H1 (cell line): ENCODE measurements around the gene GPR65. TPM values are rescaled to one million over a fixed set of nuclear protein-coding genes. Genes with fewer than 3 reads are reported as not detected.

Source experiments
- CTCF ChIA-PET: fragments of 300-600 bp; sonication (Branson Sonifier 250); formaldehyde crosslinking; loops from one replicate; lab custom pipeline; 2021; ENCODE audit not compliant: partially characterized antibody; lab: Charles Lee
- POLR2A ChIA-PET: fragments of 300-600 bp; sonication (Branson Sonifier 250); formaldehyde crosslinking; loops from one replicate; lab custom pipeline; 2021; ENCODE audit warnings: inconsistent platforms; ENCODE audit not compliant: partially characterized antibody; lab: Charles Lee
- DNase-seq, 2 experiments: peaks; one replicate each; pipeline versions ENCODE4 v3.0.0 to v3.0.0-alpha.2; 2010 to 2022; ENCODE audit warnings: low spot score in 2 of 2, low read depth in 1 of 2, mixed read lengths in 1 of 2
- FAIRE-seq: peaks from 2 replicates; lab custom pipeline; 2011; peaks lifted over from hg19 to GRCh38; lab: Jason Lieb, UNC
- H2AFZ ChIP-seq: 2 replicates; pipeline ENCODE4 v1.8.1; 2012; ENCODE audit warnings: low read length, inconsistent platforms
- H2AK5ac ChIP-seq: 2 replicates; pipeline ENCODE4 v1.6.1; 2013; ENCODE audit warnings: low read depth, low read length
- H2BK120ac ChIP-seq: replicated peaks from 2 replicates; pipeline ENCODE3; 2013; ENCODE audit warnings: low read depth, low read length, inconsistent platforms
- H2BK12ac ChIP-seq: 2 replicates; pipeline ENCODE4 v1.6.1; 2013; ENCODE audit warnings: low read depth, low read length
- H2BK15ac ChIP-seq: 2 replicates; pipeline ENCODE4 v1.6.1; 2013; ENCODE audit warnings: low read length
- H2BK20ac ChIP-seq: 2 replicates; pipeline ENCODE4 v1.6.1; 2013; ENCODE audit warnings: low read length
- H2BK5ac ChIP-seq: 2 replicates; pipeline ENCODE4 v1.6.1; 2013; ENCODE audit warnings: low read depth, low read length
- H3K14ac ChIP-seq: 2 replicates; pipeline ENCODE4 v1.6.1; 2013; ENCODE audit warnings: inconsistent platforms; ENCODE audit not compliant: insufficient read length
- H3K18ac ChIP-seq: 2 replicates; pipeline ENCODE4 v1.6.1; 2013; ENCODE audit warnings: low read length; ENCODE audit errors: extremely low read depth
- H3K23ac ChIP-seq: 2 replicates; pipeline ENCODE4 v1.6.1; 2013; ENCODE audit warnings: inconsistent platforms; ENCODE audit not compliant: insufficient read length
- H3K23me2 ChIP-seq: 2 replicates; pipeline ENCODE4 v1.6.1; 2013; ENCODE audit warnings: low read depth, low read length
- H3K27ac ChIP-seq: 2 replicates; pipeline ENCODE4 v1.6.1; 2011; ENCODE audit warnings: low read depth, low read length, inconsistent platforms
- H3K27me3 ChIP-seq, 4 experiments: replicated peaks in 1 of 4; 1 replicate in 1 of 4; 2 replicates in 3 of 4; pipeline versions ENCODE4 v1.6.1 to v1.8.1; 2011 to 2013; ENCODE audit warnings: low read length in 3 of 4, mild to moderate bottlenecking in 3 of 4, inconsistent platforms in 2 of 4, mixed read lengths in 2 of 4, moderate library complexity in 1 of 4; ENCODE audit not compliant: control insufficient read depth in 3 of 4, insufficient read depth in 3 of 4; ENCODE audit errors: extremely low read depth in 1 of 4
- H3K36me3 ChIP-seq, 4 experiments: 2 replicates each; pipeline versions ENCODE4 v1.6.1 to v1.8.1; 2011 to 2013; ENCODE audit warnings: mild to moderate bottlenecking in 4 of 4, low read length in 3 of 4, moderate library complexity in 2 of 4, control low read depth in 1 of 4, inconsistent platforms in 1 of 4; ENCODE audit not compliant: insufficient read depth in 4 of 4, control insufficient read depth in 2 of 4
- H3K4ac ChIP-seq: replicated peaks from 2 replicates; pipeline ENCODE3; 2013; ENCODE audit warnings: low read length, low read depth, mixed read lengths, inconsistent platforms; ENCODE audit not compliant: insufficient read length
- H3K4me1 ChIP-seq, 4 experiments: replicated peaks in 1 of 4; 1 replicate in 1 of 4; 2 replicates in 3 of 4; pipeline versions ENCODE4 v1.6.1 to v1.8.1; 2011 to 2013; ENCODE audit warnings: low read length in 3 of 4, inconsistent platforms in 2 of 4, mixed read lengths in 1 of 4; ENCODE audit not compliant: insufficient read depth in 4 of 4, control insufficient read depth in 3 of 4
- H3K4me2 ChIP-seq, 2 experiments: 2 replicates each; pipeline versions ENCODE4 v1.6.1 to v1.8.1; 2011 to 2013; ENCODE audit warnings: low read depth in 2 of 2, low read length in 2 of 2, control low read depth in 1 of 2, inconsistent platforms in 1 of 2, mild to moderate bottlenecking in 1 of 2; ENCODE audit not compliant: insufficient read depth in 1 of 2
- H3K4me3 ChIP-seq, 4 experiments: fragments of 200-600, 300-600 bp in 1 of 4; sonication (generic), shearing (Covaris generic), sonication (Bioruptor Twin) in 1 of 4; 2 replicates each; pipeline versions ENCODE4 v1.5.1 to v1.8.1; 2011 to 2016; ENCODE audit warnings: low read length in 4 of 4, low read depth in 3 of 4, control low read depth in 2 of 4, inconsistent platforms in 2 of 4, mild to moderate bottlenecking in 2 of 4, mixed read lengths in 1 of 4, moderate library complexity in 1 of 4; ENCODE audit not compliant: insufficient read depth in 2 of 4; ENCODE audit errors: extremely low read depth in 1 of 4
- H3K56ac ChIP-seq: replicated peaks from 2 replicates; pipeline ENCODE3; 2013; ENCODE audit warnings: low read depth, mild to moderate bottlenecking, mixed read lengths, low read length, inconsistent platforms; ENCODE audit not compliant: insufficient read length
- H3K79me1 ChIP-seq: 2 replicates; pipeline ENCODE4 v1.6.1; 2013; ENCODE audit warnings: low read depth, low read length, control low read depth
- H3K79me2 ChIP-seq, 2 experiments: 2 replicates each; pipeline versions ENCODE4 v1.6.1 to v1.8.1; 2012 to 2013; ENCODE audit warnings: low read length in 2 of 2, mild to moderate bottlenecking in 2 of 2, inconsistent platforms in 1 of 2; ENCODE audit not compliant: insufficient read depth in 2 of 2, control insufficient read depth in 1 of 2
- H3K9ac ChIP-seq, 4 experiments: replicated peaks in 1 of 4; 1 replicate in 1 of 4; 2 replicates in 3 of 4; pipeline versions ENCODE4 v1.6.1 to v1.8.1; 2011 to 2013; ENCODE audit warnings: low read depth in 3 of 4, low read length in 3 of 4, control low read depth in 2 of 4, mild to moderate bottlenecking in 2 of 4, moderate library complexity in 2 of 4, inconsistent platforms in 1 of 4; ENCODE audit errors: extremely low read depth in 1 of 4
- H3K9me3 ChIP-seq, 2 experiments: 2 replicates each; pipeline versions ENCODE4 v1.6.1 to v1.8.1; 2012 to 2013; ENCODE audit warnings: mild to moderate bottlenecking in 2 of 2, moderate library complexity in 2 of 2, control low read depth in 1 of 2, inconsistent platforms in 1 of 2, low read depth in 1 of 2, low read length in 1 of 2, mixed read lengths in 1 of 2; ENCODE audit not compliant: insufficient read depth in 2 of 2
- H4K20me1 ChIP-seq, 2 experiments: replicated peaks in 1 of 2; 2 replicates each; pipeline versions ENCODE3 to v1.8.1; 2011 to 2013; ENCODE audit warnings: inconsistent platforms in 2 of 2, low read length in 2 of 2, mild to moderate bottlenecking in 1 of 2; ENCODE audit not compliant: insufficient read depth in 2 of 2, control insufficient read depth in 1 of 2
- H4K5ac ChIP-seq: 2 replicates; pipeline ENCODE4 v1.6.1; 2013; ENCODE audit warnings: low read length, low read depth, mixed read lengths, inconsistent platforms; ENCODE audit not compliant: insufficient read length
- H4K8ac ChIP-seq: 2 replicates; pipeline ENCODE4 v1.8.0; 2013; ENCODE audit warnings: mild to moderate bottlenecking, moderate library complexity, low read length, inconsistent platforms; ENCODE audit not compliant: insufficient read depth; ENCODE audit errors: extremely low read depth
- H4K91ac ChIP-seq: replicated peaks from 2 replicates; pipeline ENCODE3; 2013; ENCODE audit warnings: low read length, mixed read lengths, inconsistent platforms; ENCODE audit not compliant: insufficient read length
- CHD2 ChIP-seq: IDR thresholded peaks from 2 replicates; pipeline ENCODE4 v1.6.1; 2012; ENCODE audit warnings: low read length, improper control_type of control experiment
- CREB1 ChIP-seq: IDR thresholded peaks from 2 replicates; pipeline ENCODE4 v1.6.1; 2012; ENCODE audit warnings: inconsistent platforms
- GABPA ChIP-seq: IDR thresholded peaks from 2 replicates; pipeline ENCODE4 v1.6.1; 2011; ENCODE audit warnings: mild to moderate bottlenecking, low read length, moderate library complexity, borderline replicate concordance; ENCODE audit not compliant: insufficient read depth
- JUN ChIP-seq: IDR thresholded peaks from 2 replicates; pipeline ENCODE4 v1.6.1; 2011; ENCODE audit warnings: low read depth, mild to moderate bottlenecking, improper control_type of control experiment, low read length
- KDM4A ChIP-seq: IDR thresholded peaks from one replicate; pipeline ENCODE4 v1.7.1; 2012; ENCODE audit warnings: low read depth, mild to moderate bottlenecking, moderate library complexity, low read length, inconsistent platforms; ENCODE audit not compliant: severe bottlenecking
- MAFK ChIP-seq: IDR thresholded peaks from 2 replicates; pipeline ENCODE4 v1.6.1; 2012; ENCODE audit warnings: low read depth, mild to moderate bottlenecking, improper control_type of control experiment, low read length
- WGBS, 2 experiments: shearing (Covaris generic) in 1 of 2; methylation state at CpG; one replicate each; pipeline versions ENCODE4 v1.1.6 to v1.1.7; 2013 to 2015; ENCODE audit warnings: low lambda C conversion rate in 2 of 2, mixed read lengths in 2 of 2, inconsistent platforms in 1 of 2, low coverage in 1 of 2, missing lambda C conversion rate in 1 of 2; ENCODE audit not compliant: insufficient replicate concordance in 2 of 2, insufficient coverage in 1 of 2, insufficient read length in 1 of 2; ENCODE audit errors: extremely low coverage in 1 of 2, missing lambda C conversion rate in 1 of 2; 5-methylcytosine and 5-hydroxymethylcytosine counted together
- polyA plus RNA-seq, 7 experiments: library from polyadenylated mRNA; depleted of rRNA in 3 of 7; stranded (reverse) in 5 of 7; unstranded in 2 of 7; fragments of >200 nt in 5 of 7; fragments of 200-250 nt in 2 of 7; gene quantifications; 1 replicate in 5 of 7; 2 replicates in 1 of 7; 4 replicates in 1 of 7; pipeline versions ENCODE4 v1.2.1 to v1.2.3, GENCODE V29; 2011 to 2013; ENCODE audit warnings: missing spikeins in 2 of 7, mixed read lengths in 2 of 7
- total RNA-seq: library from RNA; stranded (reverse); fragmentation: NEBNext Ultra II Directional; extraction: Animal tissue kit (Norgen Biotek cat#: 25700); gene quantifications from 2 replicates; pipeline ENCODE4 v1.2.1, GENCODE V29; 2021
- TF ChIP-seq, protein P1 (sequence below): IDR thresholded peaks from 2 replicates; pipeline ENCODE4 v1.6.1; 2012; ENCODE audit warnings: inconsistent platforms

The GPR65 gene
- total and polyA plus RNA-seq, 2 of the 8 experiments (the other 6 are each of a cell fraction or from before 2014, with no cell fraction given): not detected

DNA sequence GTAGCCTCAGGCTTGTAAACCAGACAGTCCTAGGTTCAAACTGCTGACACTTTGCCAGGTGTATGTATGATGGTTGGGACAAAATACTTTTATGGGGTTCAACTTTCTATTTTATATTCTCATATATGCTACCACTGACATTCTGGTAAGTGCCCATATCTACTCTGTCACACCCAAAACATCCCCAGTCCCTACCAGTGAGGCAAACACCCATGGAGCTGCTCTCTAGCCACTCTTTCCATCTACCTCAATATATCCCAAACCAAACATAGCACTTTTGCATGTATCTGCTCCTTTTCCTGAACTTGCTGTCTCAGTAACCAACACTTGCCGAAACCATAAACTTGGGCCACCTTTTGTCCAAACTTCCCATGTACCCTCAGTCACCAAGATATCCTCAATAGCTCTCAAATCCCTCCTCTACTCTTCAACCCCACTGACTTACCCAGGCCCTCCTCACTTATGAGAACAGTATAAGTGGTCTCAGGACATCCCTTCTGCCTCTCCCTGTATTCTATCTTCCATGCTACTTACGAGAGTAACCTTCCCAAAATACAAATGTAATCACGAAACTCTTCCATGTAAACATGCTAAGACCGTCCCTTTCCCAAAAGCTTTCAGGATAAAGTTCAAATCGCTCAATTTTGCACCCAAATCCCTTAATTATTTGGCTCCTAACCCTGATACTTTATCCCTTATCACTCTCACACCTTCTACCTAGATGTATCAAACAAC, 15.5 kb upstream of the GPR65 start:
- H3K27me3 ChIP-seq: no peaks in the 10 kb centered on the region
- 91% methylated on average over 5 of the region's 5 CpGs; no CpG with 5 or more reads in 1 of the 2 experiments for WGBS, 2 experiments
- no peak overlapping the region for H4K8ac ChIP-seq
- H3K36me3 ChIP-seq: no peaks in the 10 kb centered on the region
- peaks cover 8% of the 10 kb centered on the region; the same call in 1 of the 2 replicates for H3K23me2 ChIP-seq
- H3K56ac ChIP-seq: no peak overlapping the region
- no peak overlapping the region for H3K4me2 ChIP-seq
- no peak overlapping the region for H3K23ac ChIP-seq
- H3K18ac ChIP-seq: no peak overlapping the region
- no peak overlapping the region for H2AFZ ChIP-seq
- no peaks in the 10 kb centered on the region for H4K20me1 ChIP-seq
- no peak overlapping the region for H2AK5ac ChIP-seq
- no peak overlapping the region for H3K4me3 ChIP-seq
- no peaks in the 10 kb centered on the region for H3K9me3 ChIP-seq
- FAIRE-seq (no peak), DNase-seq (no peak)
- H3K27ac ChIP-seq: no peak overlapping the region
- no peaks in the 10 kb centered on the region for H3K79me2 ChIP-seq
- H2BK15ac ChIP-seq: no peak overlapping the region
- ChIA-PET POLR2A (no interaction called here), CTCF (interaction anchor here (0.7 to 1.4 kb wide), 4 partner anchors 26 to 56 kb away, joined by 3 to 6 read pairs (median 4); no protein-coding TSS in a partner anchor)
- peaks cover 0 to 3% (median 0%) of the 10 kb centered on the region in 4 experiments; a peak in 3 of 7 replicates for H3K4me1 ChIP-seq
- H3K9ac ChIP-seq: no peak overlapping the region
- H2BK20ac ChIP-seq: no peak overlapping the region
- H4K5ac ChIP-seq: no peak overlapping the region
- H2BK5ac ChIP-seq: no peak overlapping the region
- no peak overlapping the region for H3K4ac ChIP-seq
- no peak overlapping the region for H2BK12ac ChIP-seq
- no peak overlapping the region for H2BK120ac ChIP-seq
- no peak overlapping the region for H4K91ac ChIP-seq
- no peaks in the 10 kb centered on the region for H3K79me1 ChIP-seq
- H3K14ac ChIP-seq: no peak overlapping the region
- TF ChIP-seq GABPA: no peak
- no peak for TF ChIP-seq CREB1
- TF ChIP-seq, protein P1, sequence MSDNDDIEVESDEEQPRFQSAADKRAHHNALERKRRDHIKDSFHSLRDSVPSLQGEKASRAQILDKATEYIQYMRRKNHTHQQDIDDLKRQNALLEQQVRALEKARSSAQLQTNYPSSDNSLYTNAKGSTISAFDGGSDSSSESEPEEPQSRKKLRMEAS: no peak
- TF ChIP-seq KDM4A: no peak
- TF ChIP-seq CHD2: no peak
- TF ChIP-seq JUN: no peak
- TF ChIP-seq MAFK: no peak
